ENCODE measurements around the gene PKDCC. TPM values are rescaled to one million over a fixed set of nuclear protein-coding genes. Genes with fewer than 3 reads are reported as not detected.
"Not testable (repeated sequence)": the region's sequence is repeated elsewhere in the genome, so short reads cannot be mapped to it uniquely, and the experiment has no call there.

The PKDCC gene
- polyA plus RNA-seq, 4 donors: 293 to 370 (median 363) TPM

GRCh38 chr2:42060718-42061619 lies 13.1 kb downstream of the PKDCC start:
- no peak for DNase-seq (ENCODE audit: low read depth in 4 of 4, low spot score in 3 of 4)

- no peak for DNase-seq (ENCODE audit: low read depth in 4 of 4, low spot score in 3 of 4)
These were observed 14.0 kb downstream of the PKDCC start for GRCh38 chr2:42061839-42062238.

- DNase-seq (ENCODE audit: low read depth in 4 of 4, low spot score in 3 of 4): no peak
These were observed 15.8 kb downstream of the PKDCC start for GRCh38 chr2:42063431-42064171.

GRCh38 chr2:42064417-42064942 lies 16.7 kb downstream of the PKDCC start:
- DNase-seq (ENCODE audit: low read depth in 4 of 4, low spot score in 3 of 4): no peak

- DNase-seq (ENCODE audit: low read depth in 4 of 4, low spot score in 3 of 4): not testable (repeated sequence)
These were observed 17.9 kb downstream of the PKDCC start for GRCh38 chr2:42065753-42066152.

GRCh38 chr2:42067001-42067400 lies 19.2 kb downstream of the PKDCC start:
- DNase-seq (ENCODE audit: low read depth in 4 of 4, low spot score in 3 of 4): not testable (repeated sequence)

GRCh38 chr2:42067521-42067920 lies 19.7 kb downstream of the PKDCC start:
- DNase-seq (ENCODE audit: low read depth in 4 of 4, low spot score in 3 of 4): no peak

GRCh38 chr2:42068571-42069178 lies 20.9 kb downstream of the PKDCC start:
- no peak for DNase-seq (ENCODE audit: low read depth in 4 of 4, low spot score in 3 of 4)

- no peak for DNase-seq (ENCODE audit: low read depth in 4 of 4, low spot score in 3 of 4)
These were observed 21.7 kb downstream of the PKDCC start for GRCh38 chr2:42069568-42069967.

- no peak for DNase-seq (ENCODE audit: low read depth in 4 of 4, low spot score in 3 of 4)
These were observed 24.0 kb downstream of the PKDCC start for GRCh38 chr2:42071791-42072190.

- DNase-seq (ENCODE audit: low read depth in 4 of 4, low spot score in 3 of 4): no peak
These were observed 24.7 kb downstream of the PKDCC start for GRCh38 chr2:42072349-42073118.

- no peak for DNase-seq (ENCODE audit: low read depth in 4 of 4, low spot score in 3 of 4)
These were observed 26.1 kb downstream of the PKDCC start for GRCh38 chr2:42073739-42074503.

- no peak for DNase-seq (ENCODE audit: low read depth in 4 of 4, low spot score in 3 of 4)
These were observed 26.8 kb downstream of the PKDCC start for GRCh38 chr2:42074661-42075060.

- no peak for DNase-seq (ENCODE audit: low read depth in 4 of 4, low spot score in 3 of 4)
These were observed 28.8 kb downstream of the PKDCC start for GRCh38 chr2:42076357-42077225.

- no peak for DNase-seq (ENCODE audit: low read depth in 4 of 4, low spot score in 3 of 4)
These were observed 29.5 kb downstream of the PKDCC start for GRCh38 chr2:42077343-42077742.

GRCh38 chr2:42079737-42080287 lies 32.0 kb downstream of the PKDCC start:
- no peak for DNase-seq (ENCODE audit: low read depth in 4 of 4, low spot score in 3 of 4)

GRCh38 chr2:42081151-42081550 lies 33.3 kb downstream of the PKDCC start:
- not testable (repeated sequence) for DNase-seq (ENCODE audit: low read depth in 4 of 4, low spot score in 3 of 4)

- no peak for DNase-seq (ENCODE audit: low read depth in 4 of 4, low spot score in 3 of 4)
These were observed 34.2 kb downstream of the PKDCC start for GRCh38 chr2:42082016-42082415.
